ENCODE results near the gene ACTL8. TPM values are rescaled to one million over a fixed set of nuclear protein-coding genes. Genes with fewer than 3 reads are reported as not detected.

ACTL8 gene
- total and polyA plus RNA-seq, 2 of the 4 experiments (the other 2 are of a cell fraction) = under 0.01 to 0.07 TPM

- H3K36me3 ChIP-seq (ENCODE audit: control insufficient read depth, insufficient read depth, low read length) = no peaks in the 10 kb centered on the region
- DNase-seq = no peak
- H3K27me3 ChIP-seq (ENCODE audit: control insufficient read depth, insufficient read depth, low read length) = peaks cover 19% of the 10 kb centered on the region; the same call in 1 of the 2 replicates
- H2AK9ac ChIP-seq (replicated peaks; ENCODE audit: low read depth, low read length, poor library complexity) = no peak overlapping the region
- no peak overlapping the region for H2AFZ ChIP-seq (replicated peaks; ENCODE audit: low read length, poor library complexity)
- ChIA-PET POLR2A (ENCODE audit: unreplicated experiment) (no interaction called here), CTCF (interaction anchor here (1.5 kb wide), 1 partner anchor 13 kb away, joined by 3 read pairs; no protein-coding TSS in a partner anchor)
- no peak overlapping the region for H3K4me2 ChIP-seq (ENCODE audit: low read depth, low read length)
- H2BK15ac ChIP-seq (ENCODE audit: low read depth, low read length) = no peak overlapping the region
- no peak overlapping the region for H4K5ac ChIP-seq (ENCODE audit: low read depth, low read length)
- no TSS peak for BruUV-seq (replicated peaks)
- H2BK20ac ChIP-seq (ENCODE audit: low read depth, low read length) = no peak overlapping the region
- no peak overlapping the region for H3K9ac ChIP-seq (ENCODE audit: low read depth, low read length)
- dilution Hi-C loops (cut with HindIII; ENCODE audit: low sequenced_read_pairs, unreplicated experiment) (no loop called here), intact Hi-C loops (cut with micrococcal nuclease) (no loop called here), in situ Hi-C loops (cut with MboI; ENCODE audit: low sequenced_read_pairs) (no loop called here)
- H2BK120ac ChIP-seq (ENCODE audit: low read depth, low read length) = no peak overlapping the region
- no peak overlapping the region for H2BK5ac ChIP-seq (ENCODE audit: low read depth, low read length, poor library complexity, severe bottlenecking)
- no peaks in the 10 kb centered on the region for H4K20me1 ChIP-seq (ENCODE audit: insufficient read depth, low read length)
- no peaks in the 10 kb centered on the region for H3K4me1 ChIP-seq (ENCODE audit: control insufficient read depth, insufficient read depth, low read length)
- no peaks in the 10 kb centered on the region for H3K79me1 ChIP-seq (ENCODE audit: low read depth in 1 of 2, low read length in 2 of 2)
- H3K18ac ChIP-seq (ENCODE audit: low read depth, low read length) = no peak overlapping the region
- ATAC-seq (ENCODE audit: low read depth) = no peak
- H4K91ac ChIP-seq (ENCODE audit: insufficient read depth, low read depth, low read length) = no peak overlapping the region
- no CpG with 5 or more reads among the region's 12 CpGs for WGBS, 2 experiments (ENCODE audit: extremely low coverage in 2 of 2, insufficient read length in 1 of 2)
- no peak overlapping the region for H3K4me3 ChIP-seq (ENCODE audit: insufficient read depth, low read depth, low read length)
- no peak for TF ChIP-seq CTCF (conservative IDR thresholded peaks at IDR 0.05; ENCODE audit: low read depth, low read length)
- TF ChIP-seq USF2 (IDR thresholded peaks at IDR 0.05; ENCODE audit: low read depth, low read length) = no peak
- TF ChIP-seq CEBPB (IDR thresholded peaks at IDR 0.05; ENCODE audit: low read depth, low read length) = no peak
- TF ChIP-seq POLR2A (IDR thresholded peaks at IDR 0.05; ENCODE audit: low read depth, low read length) = no peak
- TF ChIP-seq RAD21 (IDR thresholded peaks at IDR 0.05; ENCODE audit: low read length) = no peak
- TF ChIP-seq NFE2L2 (IDR thresholded peaks at IDR 0.05; ENCODE audit: low read depth, low read length) = no peak
- no peak for TF ChIP-seq RFX5 (IDR thresholded peaks at IDR 0.05; ENCODE audit: low read depth, low read length)
- no peak for TF ChIP-seq ELK1 (IDR thresholded peaks at IDR 0.05; ENCODE audit: borderline replicate concordance, low read depth, low read length)
- TF ChIP-seq MAZ (IDR thresholded peaks at IDR 0.05; ENCODE audit: borderline replicate concordance, low read depth, low read length) = no peak
- TF ChIP-seq SMC3 (IDR thresholded peaks at IDR 0.05; ENCODE audit: low read depth, low read length) = no peak
- no peak for TF ChIP-seq CHD1 (IDR thresholded peaks at IDR 0.05; ENCODE audit: low read depth, low read length)
- no peak for TF ChIP-seq FOS (IDR thresholded peaks at IDR 0.05; ENCODE audit: low read depth, low read length)
- no peaks in the 10 kb centered on the region for H3K9me3 ChIP-seq (ENCODE audit: control insufficient read depth, insufficient read depth, low read length)
- H3K27ac ChIP-seq (ENCODE audit: insufficient read depth, low read length) = no peak overlapping the region
- H3K23ac ChIP-seq (ENCODE audit: low read depth, low read length) = no peak overlapping the region
- H3K14ac ChIP-seq (replicated peaks; ENCODE audit: low read depth, low read length) = no peak overlapping the region
- no peak overlapping the region for H3K4ac ChIP-seq (ENCODE audit: low read depth, low read length)
- no peak overlapping the region for H4K8ac ChIP-seq (ENCODE audit: low read depth in 2 of 2, low read length in 2 of 2)
- H2AK5ac ChIP-seq (ENCODE audit: low read depth, low read length) = no peak overlapping the region
- no peaks in the 10 kb centered on the region for H3K9me1 ChIP-seq (ENCODE audit: insufficient read depth, low read length)
- H3K56ac ChIP-seq (ENCODE audit: extremely low read depth, insufficient read depth, low read length) = no peak overlapping the region
These were observed 82.3 kb downstream of the ACTL8 start for GRCh38 chr1:17837233-17838030.

Data from IMR-90 (cell line).